Neural progenitor cell (in vitro differentiated cells): ENCODE measurements around the gene LTBP1.

Source experiments
- CTCF ChIP-seq: fragments of 200-600 bp; sonication (generic); IDR thresholded peaks from 2 replicates; pipeline ENCODE4 v1.5.1; 2017; ENCODE audit warnings: antibody characterized with exemption, mild to moderate bottlenecking
- EZH2 ChIP-seq: fragments of 200-600 bp; sonication (generic); IDR thresholded peaks from 2 replicates; pipeline ENCODE4 v1.6.1; 2017; ENCODE audit warnings: antibody characterized with exemption, mild to moderate bottlenecking, moderate library complexity

DNA sequence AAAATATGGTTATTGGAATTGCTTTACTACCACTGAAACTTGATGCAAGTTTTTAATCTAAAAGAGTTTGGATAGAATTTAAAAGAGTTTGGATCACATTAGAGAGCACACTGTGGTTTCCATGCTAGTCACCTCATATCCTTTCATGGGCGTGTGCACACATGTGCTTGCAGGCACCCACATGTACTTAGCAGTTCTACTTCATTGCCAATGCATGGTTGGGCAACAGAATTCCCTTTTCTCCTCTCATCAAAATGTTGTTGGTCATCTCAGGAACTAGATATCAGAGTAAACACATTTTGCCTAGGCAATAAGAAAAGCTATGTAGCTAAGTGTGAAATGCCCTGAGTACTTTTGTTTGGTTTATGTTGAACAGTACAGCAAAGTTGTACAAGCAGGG lies 275.6 kb downstream of the LTBP1 start:
- TF ChIP-seq EZH2 (no peak), CTCF (no peak)
